Activated CD4-positive, alpha-beta T cell treated with anti-CD3 and anti-CD28 coated beads, Interleukin-2, amount 50 U/mL, for 4 hours (primary cell): ENCODE measurements around the gene PTGFRN.
"Not testable (repeated sequence)": the region's sequence is repeated elsewhere in the genome, so short reads cannot be mapped to it uniquely, and the experiment has no call there.

ENCODE experiments used
- DNase-seq, 2 experiments: peaks; one replicate each; pipeline ENCODE4 v3.0.0-alpha.2; 2020

Gene PTGFRN

GRCh38 chr1:116980309-116980708, 70.6 kb downstream of the PTGFRN start:
- DNase-seq = not testable (repeated sequence)

GRCh38 chr1:116981521-116982037, 71.9 kb downstream of the PTGFRN start:
- no peak for DNase-seq

GRCh38 chr1:116982319-116983004, 72.7 kb downstream of the PTGFRN start:
- no peak for DNase-seq

GRCh38 chr1:116983112-116983511, 73.4 kb downstream of the PTGFRN start:
- no peak for DNase-seq

- DNase-seq = no peak
These were observed 74.0 kb downstream of the PTGFRN start for GRCh38 chr1:116983678-116984077.

- DNase-seq = no peak
These were observed 74.9 kb downstream of the PTGFRN start for GRCh38 chr1:116984406-116985160.

GRCh38 chr1:116986421-116987255, 76.9 kb downstream of the PTGFRN start:
- peak; percentile 21 to 39 for DNase-seq

- DNase-seq = peak; percentile 69 to 75
These were observed 77.5 kb downstream of the PTGFRN start for GRCh38 chr1:116987256-116987555.

GRCh38 chr1:116988248-116988647, 78.5 kb downstream of the PTGFRN start:
- DNase-seq = no peak

GRCh38 chr1:116988908-116989307, 79.2 kb downstream of the PTGFRN start:
- DNase-seq = no peak

GRCh38 chr1:116989835-116990234, 80.1 kb downstream of the PTGFRN start:
- DNase-seq = no peak

GRCh38 chr1:116990612-116991151, 81.0 kb downstream of the PTGFRN start:
- no peak for DNase-seq

GRCh38 chr1:116991171-116991845, 81.6 kb downstream of the PTGFRN start:
- DNase-seq = no peak

GRCh38 chr1:116991918-116992317, 82.2 kb downstream of the PTGFRN start:
- DNase-seq = no peak

GRCh38 chr1:116993286-116993685, 83.6 kb downstream of the PTGFRN start:
- no peak for DNase-seq

GRCh38 chr1:116994411-116994810, 84.7 kb downstream of the PTGFRN start:
- no peak for DNase-seq

- no peak for DNase-seq
These were observed 87.3 kb downstream of the PTGFRN start for GRCh38 chr1:116997066-116997465.

GRCh38 chr1:116997636-116998035, 87.9 kb downstream of the PTGFRN start:
- no peak for DNase-seq

- no peak for DNase-seq
These were observed 89.9 kb downstream of the PTGFRN start for GRCh38 chr1:116999596-116999995.

- DNase-seq = no peak
These were observed 90.4 kb downstream of the PTGFRN start for GRCh38 chr1:117000142-117000541.

- no peak for DNase-seq
These were observed 91.7 kb downstream of the PTGFRN start, which contains the start of gene CD101 for GRCh38 chr1:117001254-117001927. Gene CD101 (plus strand): TSS chr1:117001760. CDS start chr1:117001818, 58 bp downstream.
